K562 (cell line): ENCODE measurements around the gene GPATCH2. TPM values are rescaled to one million over a fixed set of nuclear protein-coding genes. Genes with fewer than 3 reads are reported as not detected.

Source experiments
- ATAC-seq: fragments of 200-7000 bp; cut with Tn5 transposase; 3 replicates; pipeline ENCODE4 v1.9.1; 2020; ENCODE audit warnings: moderate library complexity
- Bru-seq: library from RNA; stranded (reverse); fragments of 400-500 nt; gene quantifications from one replicate; lab custom pipeline; 2021; lab: Mats Ljungman, UMichigan
- BruChase-seq, 2 experiments: library from RNA; stranded (reverse); fragments of 400-500 nt; gene quantifications; one replicate each; lab custom pipeline; 2021; lab: Mats Ljungman, UMichigan
- BruUV-seq: library from RNA; stranded (reverse); fragments of 400-500 nt; replicated peaks from 2 replicates; lab custom pipeline; 2021; lab: Mats Ljungman, UMichigan
- CTCF ChIA-PET: fragments of 300-600 bp; formaldehyde crosslinking; extraction: SDS; loops from one replicate; lab custom pipeline; 2021; ENCODE audit warnings: low intra/inter-chr PET ratio; lab: Yijun Ruan, JAX
- POLR2A ChIA-PET: fragments of 300-600, 350-650 bp; sonication (Branson Sonifier 250); formaldehyde crosslinking; extraction: SDS; loops from one replicate; lab custom pipeline; 2021; ENCODE audit warnings: antibody characterized with exemption, inconsistent platforms; lab: Yijun Ruan, JAX
- DNase-seq, 4 experiments: peaks; one replicate each; pipeline versions ENCODE4 v3.0.0 to v3.0.0-alpha.2; 2011 to 2018; ENCODE audit warnings: low spot score in 3 of 4, mixed read lengths in 3 of 4; ENCODE audit errors: extremely low read depth in 1 of 4
- FAIRE-seq: peaks from 2 replicates; lab custom pipeline; 2011; peaks lifted over from hg19 to GRCh38; lab: Jason Lieb, UNC
- H2AFZ ChIP-seq: 2 replicates; pipeline ENCODE4 v1.6.0; 2011; ENCODE audit warnings: low read depth, low read length, control low read depth, inconsistent platforms
- H3K27ac ChIP-seq: fragments of 200-600 bp; 3 replicates; pipeline ENCODE4 v1.8.0; 2011; ENCODE audit warnings: low read depth, mild to moderate bottlenecking, control low read depth, inconsistent platforms, low read length, moderate library complexity, mixed read lengths; ENCODE audit errors: extremely low read depth
- H3K27me3 ChIP-seq, 2 experiments: fragments of 300-600 bp in 1 of 2; 2 replicates in 1 of 2; 3 replicates in 1 of 2; pipeline versions ENCODE4 v1.6.0 to v1.8.0; 2011; ENCODE audit warnings: inconsistent platforms in 2 of 2, low read length in 2 of 2, mild to moderate bottlenecking in 1 of 2, mixed read lengths in 1 of 2, moderate library complexity in 1 of 2; ENCODE audit not compliant: control insufficient read depth in 2 of 2, insufficient read depth in 2 of 2
- H3K36me3 ChIP-seq: fragments of 300-600 bp; 3 replicates; pipeline ENCODE4 v1.8.0; 2011; ENCODE audit warnings: mild to moderate bottlenecking, low read length, inconsistent platforms; ENCODE audit not compliant: control insufficient read depth, insufficient read depth
- H3K4me1 ChIP-seq, 2 experiments: fragments of 200-600 bp in 1 of 2; replicated peaks in 1 of 2; 2 replicates in 1 of 2; 3 replicates in 1 of 2; pipeline versions ENCODE4 v1.5.1 to v1.8.0; 2011; ENCODE audit warnings: inconsistent platforms in 2 of 2, low read length in 2 of 2, mild to moderate bottlenecking in 1 of 2, mixed read lengths in 1 of 2, moderate library complexity in 1 of 2; ENCODE audit not compliant: control insufficient read depth in 2 of 2, insufficient read depth in 2 of 2
- H3K4me2 ChIP-seq: 2 replicates; pipeline ENCODE4 v1.6.1; 2011; ENCODE audit warnings: low read length, control low read depth, inconsistent platforms, mixed read lengths; ENCODE audit not compliant: insufficient read depth
- H3K4me3 ChIP-seq: fragments of 200-600 bp; sonication (generic), shearing (Covaris generic); 2 replicates; pipeline ENCODE4 v1.5.1; 2016; ENCODE audit warnings: control low read depth, inconsistent platforms
- H3K79me2 ChIP-seq: fragments of 200-600 bp; 3 replicates; pipeline ENCODE4 v1.8.0; 2011; ENCODE audit warnings: low read length, inconsistent platforms; ENCODE audit not compliant: control insufficient read depth, insufficient read depth
- H3K9ac ChIP-seq, 2 experiments: 2 replicates each; pipeline versions ENCODE4 v1.6.0 to v1.6.1; 2011; ENCODE audit warnings: low read depth in 2 of 2, low read length in 2 of 2, control low read depth in 1 of 2, inconsistent platforms in 1 of 2, mild to moderate bottlenecking in 1 of 2, mixed read lengths in 1 of 2; ENCODE audit not compliant: insufficient read depth in 1 of 2
- H3K9me1 ChIP-seq: one replicate; pipeline ENCODE4 v1.6.0; 2011; ENCODE audit warnings: inconsistent platforms, mild to moderate bottlenecking, low read length, moderate library complexity; ENCODE audit not compliant: control insufficient read depth, insufficient read depth
- H3K9me3 ChIP-seq: replicated peaks from 2 replicates; pipeline ENCODE4 v1.5.1; 2011; ENCODE audit warnings: low read depth, low read length, inconsistent platforms; ENCODE audit not compliant: control insufficient read depth, insufficient read depth
- H4K20me1 ChIP-seq: replicated peaks from 2 replicates; pipeline ENCODE4 v1.6.1; 2011; ENCODE audit warnings: low read length, inconsistent platforms, mixed read lengths; ENCODE audit not compliant: control insufficient read depth, insufficient read depth
- EHMT2 ChIP-seq: fragments of 450-650 bp; IDR thresholded peaks from 2 replicates; pipeline ENCODE4 v1.6.1; 2018; ENCODE audit warnings: antibody characterized with exemption
- RBFOX2 ChIP-seq: fragments of 200-400 bp; formaldehyde crosslinking; IDR thresholded peaks from 2 replicates; pipeline ENCODE4 v1.6.1; 2017; ENCODE audit warnings: low read depth, mild to moderate bottlenecking, low read length, moderate library complexity
- ZNF316 ChIP-seq: fragments of 450-650 bp; IDR thresholded peaks from 2 replicates; pipeline ENCODE4 v1.6.1; 2016
- ZNF445 ChIP-seq: fragments of 250-450 bp; sonication (Bioruptor Pico); IDR thresholded peaks from 2 replicates; pipeline ENCODE4 v1.4.0; 2020; ENCODE audit warnings: low read depth, mild to moderate bottlenecking, moderate library complexity
- WGBS: fragments of 100-300 bp; shearing (Covaris generic); methylation state at CpG from one replicate; pipeline ENCODE4 v1.1.6; 2016; ENCODE audit warnings: low coverage, mixed read lengths; ENCODE audit not compliant: insufficient coverage; ENCODE audit errors: missing lambda C conversion rate; 5-methylcytosine and 5-hydroxymethylcytosine counted together
- in situ Hi-C: fragments of 300-500 bp; cut with MboI; formaldehyde crosslinking; loops from 4 replicates; pipeline ENCODE4 v1.15.0; 2018; ENCODE audit warnings: inconsistent platforms, mixed read lengths
- intact Hi-C: fragments of 100-400 bp; cut with micrococcal nuclease; formaldehyde crosslinking; loops from 2 replicates; pipeline ENCODE4 v1.14.2; 2022
- long read RNA-seq, 3 experiments: library from polyadenylated mRNA in 2 of 3; library from RNA in 1 of 3; unstranded in 2 of 3; stranded (forward) in 1 of 3; transcript quantifications; one replicate each; pipeline ENCODE4 v2.0.0, GENCODE V29; 2019 to 2022
- polyA minus RNA-seq, 3 experiments: library from RNA; depleted of rRNA, polyadenylated mRNA; stranded (reverse); fragments of >200 nt; gene quantifications; 2 replicates each; pipeline ENCODE4 v1.2.3, GENCODE V29; 2011
- polyA plus RNA-seq, 8 experiments: library from polyadenylated mRNA; depleted of rRNA in 4 of 8; stranded (reverse) in 5 of 8; unstranded in 3 of 8; fragments of >200 nt; fragmentation: Nextera tagmentation in 2 of 8; fragmentation: Illumina TruSeq in 1 of 8; extraction: Ambion mirVana in 2 of 8; extraction: Trizol in 1 of 8; gene quantifications; 2 replicates each; pipeline versions ENCODE4 v1.2.1 to v1.2.3, GENCODE V29; 2011 to 2014; ENCODE audit warnings: inconsistent platforms in 1 of 8, missing spikeins in 1 of 8
- total RNA-seq, 7 experiments: library from RNA; depleted of rRNA in 6 of 7; stranded (reverse); fragments of >200 nt in 6 of 7; fragmentation: Illumina TruSeq in 2 of 7; extraction: Trizol in 2 of 7; gene quantifications; 2 replicates each; pipeline versions ENCODE4 v1.2.1 to v1.2.3, GENCODE V29; 2011 to 2021; ENCODE audit warnings: low replicate concordance in 1 of 7
- TF ChIP-seq, protein P1 (sequence below): fragments of 450-650 bp; IDR thresholded peaks from 2 replicates; pipeline ENCODE4 v1.6.1; 2016; ENCODE audit warnings: mild to moderate bottlenecking, moderate library complexity

The GPATCH2 gene
- total RNA-seq (2011; cell fraction: chromatin; rRNA removed; ENCODE audit: low replicate concordance), result 0.56 and 1.6 TPM in 2 replicates
- total RNA-seq (2011; cell fraction: nucleolus; rRNA removed), result 0.33 and 0.53 TPM in 2 replicates
- total RNA-seq (2011; cell fraction: nucleoplasm; rRNA removed), result 1.2 and 1.6 TPM in 2 replicates
- total RNA-seq (2014; rRNA removed), result 0.65 and 0.68 TPM in 2 replicates
- total RNA-seq (2014; rRNA removed; fragmentation: Illumina TruSeq; extraction: Trizol), result 0.69 and 0.93 TPM in 2 replicates
- total RNA-seq (2015; rRNA removed; fragmentation: Illumina TruSeq; extraction: Trizol), result 0.72 and 1.1 TPM in 2 replicates
- total RNA-seq (2021), result 0.55 and 0.67 TPM in 2 replicates
- polyA plus RNA-seq (2011; rRNA removed), result 0.49 and 2.0 TPM in 2 replicates
- polyA plus RNA-seq (2011; cell fraction: cytosol; rRNA removed), result 0.24 and 0.34 TPM in 2 replicates
- polyA plus RNA-seq (2011; cell fraction: nucleus; rRNA removed), result 0.63 and 0.90 TPM in 2 replicates
- polyA plus RNA-seq (2012), result 0.44 and 0.48 TPM in 2 replicates
- 0.26 and 0.45 TPM in 2 replicates for polyA plus RNA-seq (2014; fragmentation: Illumina TruSeq; extraction: Trizol)
- polyA plus RNA-seq (2014; fragmentation: Nextera tagmentation; extraction: Ambion mirVana), result under 1 TPM; 0.38 to 0.39 TPM
- 0.28 and 0.45 TPM in 2 replicates for polyA plus RNA-seq (2014; rRNA removed)
- polyA minus RNA-seq (2011; rRNA and poly(A)+ RNA removed), result 1.4 and 4.7 TPM in 2 replicates
- 0.27 and 0.48 TPM in 2 replicates for polyA minus RNA-seq (2011; cell fraction: cytosol; rRNA and poly(A)+ RNA removed)
- polyA minus RNA-seq (2011; cell fraction: nucleus; rRNA and poly(A)+ RNA removed), result 2.0 and 3.0 TPM in 2 replicates
- Bru-seq, nascent RNA, result percentile 34 among the genes with signal in this experiment
- percentile 35 among the genes with signal in this experiment for BruChase-seq, experiment 1, labeled RNA remaining after a 2-hour chase
- percentile 37 among the genes with signal in this experiment for BruChase-seq, experiment 2, labeled RNA remaining after a 6-hour chase
- long read RNA-seq, experiment 1, result 0 reads
- long read RNA-seq, experiment 2, result 0 reads
- long read RNA-seq, experiment 3, result 0 reads

DNA sequence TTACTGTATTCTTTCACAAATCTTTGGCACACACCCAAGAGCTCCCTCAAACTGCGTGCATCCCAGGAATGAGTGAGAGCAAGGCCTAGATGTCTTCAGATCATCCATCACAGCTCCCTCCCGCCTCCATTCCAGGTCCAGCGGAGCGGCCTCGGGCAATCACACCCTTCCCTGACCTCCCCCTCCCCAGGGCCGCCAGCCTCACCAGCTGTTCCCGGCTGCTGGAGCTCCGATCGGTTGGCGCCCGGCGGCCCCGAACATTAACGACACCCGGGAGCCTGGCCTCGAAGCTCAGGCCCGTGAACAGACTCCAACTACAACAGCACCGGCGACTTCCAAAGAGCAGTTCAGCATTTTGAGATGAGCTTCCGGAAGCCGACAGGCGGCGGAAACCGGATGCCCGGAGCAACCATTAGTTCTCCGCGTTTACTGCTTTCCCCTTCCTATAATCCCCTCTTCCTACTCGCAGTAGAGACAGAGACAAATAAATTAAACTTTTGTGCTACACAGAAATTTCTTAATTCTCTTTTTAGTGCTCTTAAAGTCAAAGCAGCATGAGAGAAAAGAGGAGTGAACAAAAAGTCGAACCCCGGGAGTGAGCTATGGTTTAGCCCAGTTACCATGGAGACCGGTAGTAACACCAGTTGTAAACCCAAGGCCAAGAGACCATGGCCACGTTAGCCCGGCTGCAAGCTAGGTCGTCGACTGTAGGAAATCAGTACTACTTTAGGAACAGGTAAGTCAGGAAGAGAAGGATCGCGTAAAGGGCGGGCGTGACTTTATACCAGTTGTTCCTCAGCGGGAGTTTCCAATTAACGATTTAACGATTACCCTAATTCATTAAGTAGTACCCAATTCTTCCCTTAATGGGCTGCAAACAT is at the start of gene GPATCH2, which contains the start of gene SPATA17:
Gene GPATCH2 (minus strand): TSS at position 380 of the 881 bp plus-strand sequence. CDS start 119 bp downstream, at position 261.
Gene SPATA17 (plus strand): TSS at position 634 of the 881 bp plus-strand sequence. CDS start 35 bp downstream, at position 669.
- intact Hi-C loops, result no loop called here
- FAIRE-seq, result no peak
- no peaks in the 10 kb centered on the region for H3K9me3 ChIP-seq
- H3K4me2 ChIP-seq, result peak within 1 kb of the TSS; percentile 51
- H4K20me1 ChIP-seq, result no peaks in the 10 kb centered on the region
- H3K27me3 ChIP-seq, result no peaks in the 10 kb centered on the region
- H3K9me1 ChIP-seq, result no peaks in the 10 kb centered on the region
- H3K27ac ChIP-seq, result peak within 1 kb of the TSS; percentile 41; the same call in 2 of the 3 replicates
- no TSS peak for BruUV-seq
- H2AFZ ChIP-seq, result no peak within 1 kb of the TSS; the same call in 1 of the 2 replicates
- peak within 1 kb of the TSS in 1 of 2 experiments; percentile 26; a peak in 1 of 4 replicates for H3K9ac ChIP-seq
- ChIA-PET CTCF (no interaction called here), POLR2A (interaction anchor here (0.8 kb wide), 1 partner anchor 26 kb away, joined by 3 read pairs; no protein-coding TSS in a partner anchor)
- no peaks in the 10 kb centered on the region for H3K4me1 ChIP-seq
- no peaks in the 10 kb centered on the region for H3K36me3 ChIP-seq
- 2% methylated on average over 39 of the region's 42 CpGs for WGBS
- peak; percentile 17 to 56 (median 24) for DNase-seq
- peak within 1 kb of the TSS; percentile 30 for H3K4me3 ChIP-seq
- ATAC-seq, result peak; percentile 65
- in situ Hi-C loops, result no loop called here
- H3K79me2 ChIP-seq, result no peaks in the 10 kb centered on the region
- no peak for TF ChIP-seq EHMT2
- TF ChIP-seq RBFOX2, result peak; percentile 65
- TF ChIP-seq ZNF316, result no peak
- TF ChIP-seq, protein P1, sequence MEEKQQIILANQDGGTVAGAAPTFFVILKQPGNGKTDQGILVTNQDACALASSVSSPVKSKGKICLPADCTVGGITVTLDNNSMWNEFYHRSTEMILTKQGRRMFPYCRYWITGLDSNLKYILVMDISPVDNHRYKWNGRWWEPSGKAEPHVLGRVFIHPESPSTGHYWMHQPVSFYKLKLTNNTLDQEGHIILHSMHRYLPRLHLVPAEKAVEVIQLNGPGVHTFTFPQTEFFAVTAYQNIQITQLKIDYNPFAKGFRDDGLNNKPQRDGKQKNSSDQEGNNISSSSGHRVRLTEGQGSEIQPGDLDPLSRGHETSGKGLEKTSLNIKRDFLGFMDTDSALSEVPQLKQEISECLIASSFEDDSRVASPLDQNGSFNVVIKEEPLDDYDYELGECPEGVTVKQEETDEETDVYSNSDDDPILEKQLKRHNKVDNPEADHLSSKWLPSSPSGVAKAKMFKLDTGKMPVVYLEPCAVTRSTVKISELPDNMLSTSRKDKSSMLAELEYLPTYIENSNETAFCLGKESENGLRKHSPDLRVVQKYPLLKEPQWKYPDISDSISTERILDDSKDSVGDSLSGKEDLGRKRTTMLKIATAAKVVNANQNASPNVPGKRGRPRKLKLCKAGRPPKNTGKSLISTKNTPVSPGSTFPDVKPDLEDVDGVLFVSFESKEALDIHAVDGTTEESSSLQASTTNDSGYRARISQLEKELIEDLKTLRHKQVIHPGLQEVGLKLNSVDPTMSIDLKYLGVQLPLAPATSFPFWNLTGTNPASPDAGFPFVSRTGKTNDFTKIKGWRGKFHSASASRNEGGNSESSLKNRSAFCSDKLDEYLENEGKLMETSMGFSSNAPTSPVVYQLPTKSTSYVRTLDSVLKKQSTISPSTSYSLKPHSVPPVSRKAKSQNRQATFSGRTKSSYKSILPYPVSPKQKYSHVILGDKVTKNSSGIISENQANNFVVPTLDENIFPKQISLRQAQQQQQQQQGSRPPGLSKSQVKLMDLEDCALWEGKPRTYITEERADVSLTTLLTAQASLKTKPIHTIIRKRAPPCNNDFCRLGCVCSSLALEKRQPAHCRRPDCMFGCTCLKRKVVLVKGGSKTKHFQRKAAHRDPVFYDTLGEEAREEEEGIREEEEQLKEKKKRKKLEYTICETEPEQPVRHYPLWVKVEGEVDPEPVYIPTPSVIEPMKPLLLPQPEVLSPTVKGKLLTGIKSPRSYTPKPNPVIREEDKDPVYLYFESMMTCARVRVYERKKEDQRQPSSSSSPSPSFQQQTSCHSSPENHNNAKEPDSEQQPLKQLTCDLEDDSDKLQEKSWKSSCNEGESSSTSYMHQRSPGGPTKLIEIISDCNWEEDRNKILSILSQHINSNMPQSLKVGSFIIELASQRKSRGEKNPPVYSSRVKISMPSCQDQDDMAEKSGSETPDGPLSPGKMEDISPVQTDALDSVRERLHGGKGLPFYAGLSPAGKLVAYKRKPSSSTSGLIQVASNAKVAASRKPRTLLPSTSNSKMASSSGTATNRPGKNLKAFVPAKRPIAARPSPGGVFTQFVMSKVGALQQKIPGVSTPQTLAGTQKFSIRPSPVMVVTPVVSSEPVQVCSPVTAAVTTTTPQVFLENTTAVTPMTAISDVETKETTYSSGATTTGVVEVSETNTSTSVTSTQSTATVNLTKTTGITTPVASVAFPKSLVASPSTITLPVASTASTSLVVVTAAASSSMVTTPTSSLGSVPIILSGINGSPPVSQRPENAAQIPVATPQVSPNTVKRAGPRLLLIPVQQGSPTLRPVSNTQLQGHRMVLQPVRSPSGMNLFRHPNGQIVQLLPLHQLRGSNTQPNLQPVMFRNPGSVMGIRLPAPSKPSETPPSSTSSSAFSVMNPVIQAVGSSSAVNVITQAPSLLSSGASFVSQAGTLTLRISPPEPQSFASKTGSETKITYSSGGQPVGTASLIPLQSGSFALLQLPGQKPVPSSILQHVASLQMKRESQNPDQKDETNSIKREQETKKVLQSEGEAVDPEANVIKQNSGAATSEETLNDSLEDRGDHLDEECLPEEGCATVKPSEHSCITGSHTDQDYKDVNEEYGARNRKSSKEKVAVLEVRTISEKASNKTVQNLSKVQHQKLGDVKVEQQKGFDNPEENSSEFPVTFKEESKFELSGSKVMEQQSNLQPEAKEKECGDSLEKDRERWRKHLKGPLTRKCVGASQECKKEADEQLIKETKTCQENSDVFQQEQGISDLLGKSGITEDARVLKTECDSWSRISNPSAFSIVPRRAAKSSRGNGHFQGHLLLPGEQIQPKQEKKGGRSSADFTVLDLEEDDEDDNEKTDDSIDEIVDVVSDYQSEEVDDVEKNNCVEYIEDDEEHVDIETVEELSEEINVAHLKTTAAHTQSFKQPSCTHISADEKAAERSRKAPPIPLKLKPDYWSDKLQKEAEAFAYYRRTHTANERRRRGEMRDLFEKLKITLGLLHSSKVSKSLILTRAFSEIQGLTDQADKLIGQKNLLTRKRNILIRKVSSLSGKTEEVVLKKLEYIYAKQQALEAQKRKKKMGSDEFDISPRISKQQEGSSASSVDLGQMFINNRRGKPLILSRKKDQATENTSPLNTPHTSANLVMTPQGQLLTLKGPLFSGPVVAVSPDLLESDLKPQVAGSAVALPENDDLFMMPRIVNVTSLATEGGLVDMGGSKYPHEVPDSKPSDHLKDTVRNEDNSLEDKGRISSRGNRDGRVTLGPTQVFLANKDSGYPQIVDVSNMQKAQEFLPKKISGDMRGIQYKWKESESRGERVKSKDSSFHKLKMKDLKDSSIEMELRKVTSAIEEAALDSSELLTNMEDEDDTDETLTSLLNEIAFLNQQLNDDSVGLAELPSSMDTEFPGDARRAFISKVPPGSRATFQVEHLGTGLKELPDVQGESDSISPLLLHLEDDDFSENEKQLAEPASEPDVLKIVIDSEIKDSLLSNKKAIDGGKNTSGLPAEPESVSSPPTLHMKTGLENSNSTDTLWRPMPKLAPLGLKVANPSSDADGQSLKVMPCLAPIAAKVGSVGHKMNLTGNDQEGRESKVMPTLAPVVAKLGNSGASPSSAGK, result no peak
- no peak for TF ChIP-seq ZNF445
